ENCODE results near the gene DGKE.

Gene DGKE

GRCh38 chr17:56820207-56820606, 13.7 kb upstream of the DGKE start:
- TF ChIP-seq CTCF (IDR thresholded peaks at IDR 0.05; ENCODE audit: low read depth, low read length, missing control alignments) = no peak
- no peak for DNase-seq (ENCODE audit: extremely low read depth, low read depth)
- no peak overlapping the region for H3K4me3 ChIP-seq (replicated peaks; ENCODE audit: low read depth, low read length)

- no peak for TF ChIP-seq CTCF (IDR thresholded peaks at IDR 0.05; ENCODE audit: low read depth, low read length, missing control alignments)
- H3K4me3 ChIP-seq (replicated peaks; ENCODE audit: low read depth, low read length) = no peak overlapping the region
- no peak for DNase-seq (ENCODE audit: extremely low read depth, low read depth)
Observed at GRCh38 chr17:56821847-56822534, 12.0 kb upstream of the DGKE start.

GRCh38 chr17:56822725-56823124, 11.2 kb upstream of the DGKE start:
- no peak for DNase-seq (ENCODE audit: extremely low read depth, low read depth)
- H3K4me3 ChIP-seq (replicated peaks; ENCODE audit: low read depth, low read length) = no peak overlapping the region
- TF ChIP-seq CTCF (IDR thresholded peaks at IDR 0.05; ENCODE audit: low read depth, low read length, missing control alignments) = no peak

- TF ChIP-seq CTCF (IDR thresholded peaks at IDR 0.05; ENCODE audit: low read depth, low read length, missing control alignments) = no peak
- no peak overlapping the region for H3K4me3 ChIP-seq (replicated peaks; ENCODE audit: low read depth, low read length)
Observed at GRCh38 chr17:56823848-56824247, 10.1 kb upstream of the DGKE start.

GRCh38 chr17:56824503-56824902, 9.4 kb upstream of the DGKE start:
- no peak overlapping the region for H3K4me3 ChIP-seq (replicated peaks; ENCODE audit: low read depth, low read length)
- DNase-seq (ENCODE audit: extremely low read depth, low read depth) = no peak
- TF ChIP-seq CTCF (IDR thresholded peaks at IDR 0.05; ENCODE audit: low read depth, low read length, missing control alignments) = no peak

More at GRCh38 chr17:56823848-56824247, 10.1 kb upstream of the DGKE start:
- DNase-seq (ENCODE audit: extremely low read depth, low read depth) = no peak

GRCh38 chr17:56826611-56827414, 7.1 kb upstream of the DGKE start:
- DNase-seq (ENCODE audit: extremely low read depth, low read depth) = no peak
- no peak overlapping the region for H3K4me3 ChIP-seq (replicated peaks; ENCODE audit: low read depth, low read length)
- TF ChIP-seq CTCF (IDR thresholded peaks at IDR 0.05; ENCODE audit: low read depth, low read length, missing control alignments) = no peak
